SIG-M5 treated with dmso at 0.1 percent for 504 hours (cell line): ENCODE data around the gene TBCA.

Source experiments
- DNase-seq: peaks from one replicate; lab custom pipeline; 2025; ENCODE audit not compliant: unreplicated experiment; lab: John Stamatoyannopoulos, UW

The TBCA gene

GRCh38 chr5:77775790-77776553 lies at the start of gene TBCA:
Gene TBCA, minus strand, starts transcription at chr5:77776339. Its CDS starts 82 bp downstream, at chr5:77776257.
- DNase-seq = peak; percentile 93

- no peak for DNase-seq
These were observed 48.8 kb upstream of the TBCA start for GRCh38 chr5:77824981-77825380.

- DNase-seq = no peak
These were observed 40.5 kb upstream of the TBCA start for GRCh38 chr5:77816686-77817085.

- DNase-seq = no peak
These were observed 36.9 kb upstream of the TBCA start for GRCh38 chr5:77812926-77813589.

GRCh38 chr5:77806213-77806843 lies 30.2 kb upstream of the TBCA start:
- DNase-seq = no peak

- DNase-seq = no peak
These were observed 22.3 kb upstream of the TBCA start for GRCh38 chr5:77798456-77798855.

GRCh38 chr5:77797136-77797535 lies 21.0 kb upstream of the TBCA start:
- no peak for DNase-seq

GRCh38 chr5:77795846-77796245 lies 19.7 kb upstream of the TBCA start:
- no peak for DNase-seq

GRCh38 chr5:77795268-77795667 lies 19.1 kb upstream of the TBCA start:
- no peak for DNase-seq

- no peak for DNase-seq
These were observed 15.8 kb upstream of the TBCA start for GRCh38 chr5:77791926-77792325.

- DNase-seq = no peak
These were observed 15.2 kb upstream of the TBCA start for GRCh38 chr5:77791356-77791755.

- DNase-seq = no peak
These were observed 9.1 kb upstream of the TBCA start for GRCh38 chr5:77785229-77785628.

GRCh38 chr5:77784735-77785134 lies 8.6 kb upstream of the TBCA start:
- DNase-seq = no peak

- DNase-seq = no peak
These were observed 4.9 kb upstream of the TBCA start for GRCh38 chr5:77781076-77781475.

- no peak for DNase-seq
These were observed 2.8 kb upstream of the TBCA start for GRCh38 chr5:77778881-77779438.

GRCh38 chr5:77778398-77778797 lies 2.3 kb upstream of the TBCA start:
- DNase-seq = no peak

- DNase-seq = no peak
These were observed 1.8 kb upstream of the TBCA start for GRCh38 chr5:77777911-77778310.

- DNase-seq = no peak
These were observed 1.2 kb upstream of the TBCA start for GRCh38 chr5:77777281-77777892.

GRCh38 chr5:77776554-77777206 lies 541 bp upstream of the TBCA start:
- DNase-seq = no peak

GRCh38 chr5:77774981-77775789 lies 954 bp downstream of the TBCA start:
- peak; percentile 48 for DNase-seq
